Skeletal muscle tissue (tissue), 4 donors: ENCODE results near the gene PEDS1. TPM values are rescaled to one million over a fixed set of nuclear protein-coding genes. Genes with fewer than 3 reads are reported as not detected.
"Not testable (repeated sequence)": the region's sequence is repeated elsewhere in the genome, so short reads cannot be mapped to it uniquely, and the experiment has no call there.

Source experiments
- H3K27ac ChIP-seq: one replicate; pipeline ENCODE4 v1.7.0; 2013; ENCODE audit warnings: mild to moderate bottlenecking, low read depth, low read length, inconsistent platforms
- H3K27me3 ChIP-seq, 3 donors: one replicate each; pipeline ENCODE4 v1.7.0; 2013; ENCODE audit warnings: low read length in 3 of 3; ENCODE audit not compliant: control insufficient read depth in 3 of 3, insufficient read depth in 3 of 3
- H3K36me3 ChIP-seq, 3 donors: one replicate each; pipeline ENCODE4 v1.7.0; 2013; ENCODE audit warnings: low read length in 3 of 3; ENCODE audit not compliant: control insufficient read depth in 3 of 3, insufficient read depth in 3 of 3
- H3K4me1 ChIP-seq, 3 donors: one replicate each; pipeline ENCODE4 v1.7.0; 2013; ENCODE audit warnings: low read length in 3 of 3, mild to moderate bottlenecking in 3 of 3; ENCODE audit not compliant: control insufficient read depth in 3 of 3, insufficient read depth in 3 of 3
- H3K4me3 ChIP-seq, 3 donors: one replicate each; pipeline ENCODE4 v1.7.0; 2013; ENCODE audit warnings: low read length in 3 of 3
- H3K9ac ChIP-seq, 3 donors: one replicate each; pipeline ENCODE4 v1.7.0; 2013; ENCODE audit warnings: low read length in 3 of 3, mild to moderate bottlenecking in 3 of 3, moderate library complexity in 2 of 3, low read depth in 1 of 3
- H3K9me3 ChIP-seq, 3 donors: one replicate each; pipeline ENCODE4 v1.7.0; 2013; ENCODE audit warnings: low read length in 3 of 3; ENCODE audit not compliant: control insufficient read depth in 3 of 3
- total RNA-seq: library from RNA; depleted of rRNA; stranded (reverse); fragments of >200 nt; gene quantifications from one replicate; pipeline ENCODE4 v1.2.3, GENCODE V29; 2014
- donor health status: Osteomylitis.

PEDS1 gene
- total RNA-seq, 1 donor from 2014 or later = 5.7 TPM

- H3K4me1 ChIP-seq = peaks cover 0 to 4% (median 2%) of the 10 kb centered on the region in 3 donors
- no peak overlapping the region for H3K27ac ChIP-seq
- H3K4me3 ChIP-seq = no peak overlapping the region
- no peaks in the 10 kb centered on the region for H3K36me3 ChIP-seq
- no peaks in the 10 kb centered on the region for H3K9me3 ChIP-seq
- H3K9ac ChIP-seq = no peak overlapping the region
- H3K27me3 ChIP-seq = no peaks in the 10 kb centered on the region
Measured at GRCh38 chr20:50182346-50182745, 28.8 kb upstream of the PEDS1 start.

- Histone ChIP-seq H3K9me3 (no peaks in the 10 kb centered on the region), H3K27ac (no peak overlapping the region), H3K4me1 (peaks cover 0 to 2% (median 1%) of the 10 kb centered on the region in 3 donors), H3K9ac (no peak overlapping the region), H3K4me3 (no peak overlapping the region), H3K36me3 (no peaks in the 10 kb centered on the region), H3K27me3 (no peaks in the 10 kb centered on the region)
Measured at GRCh38 chr20:50181344-50181743, 27.8 kb upstream of the PEDS1 start.

GRCh38 chr20:50178672-50179071 is 25.1 kb upstream of the PEDS1 start:
- H3K9me3 ChIP-seq = not testable (repeated sequence)

GRCh38 chr20:50175938-50176933 is 22.7 kb upstream of the PEDS1 start:
- Histone ChIP-seq H3K4me3 (no peak overlapping the region), H3K4me1 (peaks cover 3 to 18% (median 16%) of the 10 kb centered on the region in 3 donors), H3K27me3 (no peaks in the 10 kb centered on the region), H3K9ac (no peak overlapping the region), H3K9me3 (no peaks in the 10 kb centered on the region), H3K36me3 (no peaks in the 10 kb centered on the region), H3K27ac (no peak overlapping the region)

More at GRCh38 chr20:50178672-50179071, 25.1 kb upstream of the PEDS1 start:
- H3K27me3 ChIP-seq, H3K27ac ChIP-seq, H3K9ac ChIP-seq, H3K4me3 ChIP-seq, H3K36me3 ChIP-seq, H3K4me1 ChIP-seq: not testable (repeated sequence)

GRCh38 chr20:50174456-50174855 is 20.9 kb upstream of the PEDS1 start:
- Histone ChIP-seq H3K36me3 (no peaks in the 10 kb centered on the region), H3K9me3 (no peaks in the 10 kb centered on the region), H3K27ac (no peak overlapping the region), H3K9ac (no peak overlapping the region), H3K4me3 (no peak overlapping the region), H3K27me3 (no peaks in the 10 kb centered on the region), H3K4me1 (peaks cover 3 to 18% (median 16%) of the 10 kb centered on the region in 3 donors)

GRCh38 chr20:50172347-50173013 is 19.0 kb upstream of the PEDS1 start:
- peaks cover 3 to 18% (median 16%) of the 10 kb centered on the region in 3 donors for H3K4me1 ChIP-seq
- H3K36me3 ChIP-seq = no peaks in the 10 kb centered on the region
- H3K27me3 ChIP-seq = no peaks in the 10 kb centered on the region
- peak overlapping the region; percentile 84 to 97 (median 93) for H3K9ac ChIP-seq
- H3K4me3 ChIP-seq = peak overlapping the region; percentile 88 to 89 (median 89)
- peak overlapping the region; percentile 95 for H3K27ac ChIP-seq
- no peaks in the 10 kb centered on the region for H3K9me3 ChIP-seq

DNA sequence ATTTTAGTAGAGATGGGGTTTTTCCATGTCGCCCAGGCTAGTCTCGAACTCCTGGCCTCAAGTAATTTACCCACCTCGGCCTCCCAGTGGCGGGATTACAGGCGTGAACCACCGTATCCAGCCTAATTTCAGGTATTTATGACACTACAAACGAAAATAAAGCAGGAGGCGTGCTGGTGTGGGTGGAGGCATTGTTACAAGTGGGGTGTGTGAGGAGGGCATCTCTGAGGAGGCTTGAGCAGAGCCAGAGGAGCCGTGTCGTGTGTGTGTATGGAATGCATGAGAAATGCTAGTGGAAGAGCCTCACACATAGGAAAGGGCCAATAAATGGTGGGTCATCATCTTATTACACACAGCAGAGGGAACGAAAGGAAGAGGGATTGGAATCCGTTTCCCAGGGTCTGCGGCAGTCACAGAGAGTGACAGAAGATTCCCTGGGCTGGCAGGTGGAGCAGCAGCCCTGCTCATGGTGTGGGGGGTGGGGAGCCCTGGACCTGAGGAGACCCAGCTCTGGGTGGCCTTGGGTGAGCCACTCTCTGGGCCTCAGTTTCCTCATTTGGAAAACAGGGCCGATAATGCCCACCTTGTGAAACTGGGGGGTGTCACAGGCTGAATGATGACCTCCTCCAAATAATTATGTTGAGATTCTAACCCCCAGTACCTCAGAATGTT is 17.2 kb upstream of the PEDS1 start:
- no peaks in the 10 kb centered on the region for H3K27me3 ChIP-seq
- peaks cover 9 to 24% (median 22%) of the 10 kb centered on the region in 3 donors for H3K4me1 ChIP-seq
- no peak overlapping the region for H3K9ac ChIP-seq
- no peaks in the 10 kb centered on the region for H3K9me3 ChIP-seq
- no peak overlapping the region for H3K27ac ChIP-seq
- H3K36me3 ChIP-seq = no peaks in the 10 kb centered on the region
- no peak overlapping the region for H3K4me3 ChIP-seq

DNA sequence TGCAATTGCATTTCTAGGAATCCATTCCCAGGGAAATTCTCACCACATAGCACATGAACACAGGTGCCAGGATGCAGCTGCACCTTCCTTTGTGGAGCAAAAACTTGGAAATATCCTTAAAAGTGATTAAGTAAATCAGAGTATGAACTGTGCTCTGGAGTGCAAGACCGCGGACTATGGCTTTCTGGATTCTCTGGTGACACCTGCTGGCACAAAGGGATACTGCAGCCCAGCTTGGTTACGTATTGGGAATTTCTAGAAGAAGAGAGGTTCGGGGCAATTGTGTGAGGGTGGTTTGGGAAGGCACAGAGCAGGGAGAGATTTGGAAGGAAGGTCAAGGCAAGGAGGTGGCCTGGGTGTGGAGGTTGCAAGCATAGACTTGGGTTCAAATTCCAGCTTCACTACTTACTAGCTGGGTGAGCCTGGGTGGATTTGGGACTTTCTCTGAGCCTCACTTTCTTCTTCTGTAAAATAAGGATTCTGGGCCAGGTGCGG is 15.9 kb upstream of the PEDS1 start:
- no peaks in the 10 kb centered on the region for H3K27me3 ChIP-seq
- H3K4me1 ChIP-seq = peaks cover 13 to 32% (median 26%) of the 10 kb centered on the region in 3 donors
- no peaks in the 10 kb centered on the region for H3K9me3 ChIP-seq
- no peak overlapping the region for H3K27ac ChIP-seq
- no peak overlapping the region for H3K4me3 ChIP-seq
- no peaks in the 10 kb centered on the region for H3K36me3 ChIP-seq
- peak overlapping the region in 2 of 3 donors; percentile 10 to 45 for H3K9ac ChIP-seq

- Histone ChIP-seq H3K36me3 (no peaks in the 10 kb centered on the region), H3K9me3 (no peaks in the 10 kb centered on the region), H3K4me3 (peak overlapping the region; percentile 72 to 83 (median 75)), H3K27me3 (no peaks in the 10 kb centered on the region), H3K4me1 (peaks cover 18 to 26% (median 25%) of the 10 kb centered on the region in 3 donors), H3K27ac (peak overlapping the region; percentile 94), H3K9ac (peak overlapping the region; percentile 74 to 93 (median 89))
Measured at GRCh38 chr20:50165684-50166554, 12.4 kb upstream of the PEDS1 start.
